Measurements from ENCODE around the gene FOXE3. TPM values are rescaled to one million over a fixed set of nuclear protein-coding genes. Genes with fewer than 3 reads are reported as not detected.
A peak's percentile ranks its signal among the peaks of the same experiment; 100 is the strongest.

The FOXE3 gene
- total RNA-seq, 1 donor from 2014 or later = 0.27 TPM

DNA sequence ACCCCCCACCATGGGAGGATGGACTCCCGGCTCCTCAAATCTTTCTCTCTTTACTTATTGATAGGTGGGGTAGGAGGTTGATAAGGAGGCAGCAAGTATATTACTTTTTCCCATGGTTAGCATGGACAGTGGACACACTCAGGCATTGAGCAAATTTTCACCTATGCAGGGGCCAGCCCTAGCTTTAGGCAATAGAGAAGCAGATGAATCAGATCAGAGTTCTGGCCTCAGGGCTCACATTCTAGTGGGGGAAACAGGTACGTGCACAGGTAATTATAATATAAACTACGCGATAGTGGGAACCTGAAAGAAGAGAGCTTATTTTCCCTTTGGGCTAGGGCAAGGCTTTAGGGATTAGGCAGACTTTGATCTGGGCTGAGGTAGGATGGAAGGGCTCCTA lies 13.5 kb upstream of the FOXE3 start:
- intact Hi-C loops (cut with DNase I) = no loop called here
- no peak for DNase-seq (ENCODE audit: low spot score)
- no peak for ATAC-seq

DNA sequence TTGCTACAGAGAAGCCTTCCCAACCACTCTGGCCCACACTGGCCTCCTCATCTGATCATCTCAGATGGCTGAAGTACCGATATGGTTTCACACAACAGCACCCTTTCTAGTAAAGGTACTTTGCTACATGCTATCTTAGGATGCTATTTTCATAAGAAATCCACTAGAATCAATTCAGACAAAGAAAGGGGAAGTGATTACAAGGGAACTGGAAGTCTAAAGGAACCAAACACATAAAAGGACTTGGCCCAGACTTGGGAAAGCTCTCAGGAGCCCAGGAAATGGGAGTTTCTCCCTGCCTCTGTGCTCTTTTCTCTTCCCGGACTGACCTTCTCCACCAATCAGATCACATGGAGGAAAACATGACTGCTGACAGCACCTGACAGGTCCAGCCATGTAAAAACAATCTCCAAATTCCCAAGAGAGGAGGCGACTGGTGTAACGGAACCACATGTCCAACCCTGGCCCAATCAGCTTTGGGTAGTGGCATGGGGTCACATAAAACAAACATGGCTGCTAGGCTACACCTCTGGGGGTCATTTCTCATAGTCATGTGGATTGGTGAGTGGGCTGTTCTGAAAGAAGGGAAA lies 12.7 kb upstream of the FOXE3 start:
- DNase-seq (ENCODE audit: low spot score) = no peak

DNA sequence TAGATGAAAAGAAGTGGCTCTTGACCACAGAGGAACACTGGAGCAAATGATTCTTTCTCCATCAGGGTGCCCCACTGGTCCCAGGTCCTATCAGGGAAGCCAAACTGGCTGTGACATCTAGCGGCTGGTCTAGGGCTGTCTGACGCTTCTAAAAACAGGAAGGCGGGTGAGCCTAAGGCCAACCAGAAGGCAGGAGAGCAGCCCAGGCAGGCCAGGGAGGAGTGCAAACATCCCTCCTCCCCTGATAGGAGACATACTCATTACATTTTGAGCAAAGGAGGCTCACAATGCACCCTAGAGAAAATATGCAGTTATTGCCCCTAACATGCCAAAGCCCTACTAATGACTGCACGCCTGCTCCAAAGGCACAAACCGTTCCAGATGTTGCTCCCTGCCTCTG lies 10.4 kb upstream of the FOXE3 start:
- no peak for DNase-seq (ENCODE audit: low spot score)
- peak; percentile 83 for ATAC-seq

More for the DNA sequence above, 12.7 kb upstream of the FOXE3 start:
- no peak for ATAC-seq
- intact Hi-C loops (cut with DNase I) = no loop called here

DNA sequence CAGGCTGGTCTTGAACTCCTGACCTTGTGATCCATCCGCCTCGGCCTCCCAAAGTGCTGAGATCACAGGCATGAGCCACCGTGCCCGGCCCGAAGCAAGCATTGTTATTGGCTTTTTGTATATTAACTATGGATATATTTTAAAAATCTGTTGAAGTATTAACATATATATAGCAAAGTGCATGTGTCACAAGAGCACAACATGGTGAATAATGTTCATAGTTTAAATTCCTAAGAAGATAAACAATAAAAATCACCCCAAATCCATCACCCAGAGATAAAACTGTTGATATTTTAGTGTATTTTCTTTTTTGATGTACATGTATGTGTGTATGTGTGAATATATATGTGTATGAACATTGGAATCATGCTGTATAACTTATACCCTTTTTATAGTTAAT lies 9.1 kb upstream of the FOXE3 start:
- DNase-seq (ENCODE audit: low spot score) (no peak), ATAC-seq (no peak)
- intact Hi-C loops (cut with DNase I) = no loop called here

More for the DNA sequence above, 10.4 kb upstream of the FOXE3 start:
- intact Hi-C loops (cut with DNase I) = no loop called here

- DNase-seq (ENCODE audit: low spot score) = no peak
- no peak for ATAC-seq
- intact Hi-C loops (cut with DNase I) = no loop called here
Measured at GRCh38 chr1:47407481-47407880, 8.6 kb upstream of the FOXE3 start.

- peak; percentile 74 for ATAC-seq
- no peak for DNase-seq (ENCODE audit: low spot score)
- intact Hi-C loops (cut with DNase I) = no loop called here
Measured at GRCh38 chr1:47409311-47410067, 6.6 kb upstream of the FOXE3 start.

DNA sequence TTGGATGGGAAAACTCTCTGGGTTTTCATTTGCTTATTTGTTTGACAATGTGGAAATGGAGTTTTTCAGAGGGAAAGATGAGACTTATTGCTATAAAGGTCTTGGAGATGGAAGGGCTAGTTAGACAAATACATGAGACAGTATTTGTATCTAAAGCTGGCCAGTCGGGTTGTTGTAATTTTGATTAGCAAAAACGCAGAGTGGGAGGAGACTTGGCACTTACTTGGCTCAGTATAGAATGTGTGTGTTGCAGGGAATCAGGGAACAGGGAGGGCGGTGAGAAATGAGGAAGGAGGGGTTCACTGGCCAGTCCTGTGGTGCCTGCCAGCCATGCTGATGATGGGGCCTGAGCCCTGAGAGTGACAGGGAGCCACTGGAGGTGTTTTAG lies 6.0 kb upstream of the FOXE3 start:
- intact Hi-C loops (cut with DNase I) = no loop called here
- DNase-seq (ENCODE audit: low spot score) (no peak), ATAC-seq (no peak)

DNA sequence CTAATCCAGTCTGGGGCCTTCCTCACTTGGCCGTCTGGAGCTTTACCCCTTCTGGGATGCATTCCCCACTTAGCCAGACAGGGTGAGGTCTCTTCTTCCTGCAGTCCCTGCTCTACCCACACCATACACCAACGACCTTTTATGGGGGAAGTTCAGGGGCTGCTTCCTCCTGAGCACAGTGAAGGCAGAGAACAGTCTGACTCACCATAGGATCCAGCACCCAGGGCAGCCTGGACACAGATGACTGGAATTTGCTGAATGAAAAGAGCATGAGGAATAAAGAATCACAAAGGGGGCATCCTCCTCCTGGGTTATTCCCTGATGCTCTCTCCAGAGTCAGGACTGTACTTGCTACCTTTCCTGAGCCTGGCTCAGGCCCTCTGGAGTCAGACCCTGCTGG lies 4.6 kb upstream of the FOXE3 start:
- DNase-seq (ENCODE audit: low spot score) (no peak), ATAC-seq (no peak)
- intact Hi-C loops (cut with DNase I) = no loop called here

DNA sequence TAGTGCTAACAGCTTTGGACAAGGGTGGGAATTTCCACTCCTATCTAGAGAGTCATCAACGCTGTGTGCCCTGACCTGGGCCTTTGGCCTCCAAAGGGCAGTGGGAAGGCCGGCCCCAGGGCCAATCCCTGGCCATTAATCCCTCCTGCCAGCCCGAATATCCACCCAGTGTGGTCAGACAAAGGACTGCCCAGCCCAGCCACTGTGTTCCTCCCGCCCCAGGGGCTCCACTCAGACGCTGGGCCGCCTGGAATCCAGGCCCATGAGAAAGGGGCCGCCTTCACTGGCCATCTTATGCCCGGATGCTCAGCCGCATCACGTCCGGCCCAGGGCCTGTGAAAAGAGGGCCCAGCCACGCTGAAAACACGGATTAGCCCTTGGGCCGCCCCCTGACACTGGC lies 3.6 kb upstream of the FOXE3 start:
- no peak for ATAC-seq
- DNase-seq (ENCODE audit: low spot score) = no peak
- intact Hi-C loops (cut with DNase I) = no loop called here

DNA sequence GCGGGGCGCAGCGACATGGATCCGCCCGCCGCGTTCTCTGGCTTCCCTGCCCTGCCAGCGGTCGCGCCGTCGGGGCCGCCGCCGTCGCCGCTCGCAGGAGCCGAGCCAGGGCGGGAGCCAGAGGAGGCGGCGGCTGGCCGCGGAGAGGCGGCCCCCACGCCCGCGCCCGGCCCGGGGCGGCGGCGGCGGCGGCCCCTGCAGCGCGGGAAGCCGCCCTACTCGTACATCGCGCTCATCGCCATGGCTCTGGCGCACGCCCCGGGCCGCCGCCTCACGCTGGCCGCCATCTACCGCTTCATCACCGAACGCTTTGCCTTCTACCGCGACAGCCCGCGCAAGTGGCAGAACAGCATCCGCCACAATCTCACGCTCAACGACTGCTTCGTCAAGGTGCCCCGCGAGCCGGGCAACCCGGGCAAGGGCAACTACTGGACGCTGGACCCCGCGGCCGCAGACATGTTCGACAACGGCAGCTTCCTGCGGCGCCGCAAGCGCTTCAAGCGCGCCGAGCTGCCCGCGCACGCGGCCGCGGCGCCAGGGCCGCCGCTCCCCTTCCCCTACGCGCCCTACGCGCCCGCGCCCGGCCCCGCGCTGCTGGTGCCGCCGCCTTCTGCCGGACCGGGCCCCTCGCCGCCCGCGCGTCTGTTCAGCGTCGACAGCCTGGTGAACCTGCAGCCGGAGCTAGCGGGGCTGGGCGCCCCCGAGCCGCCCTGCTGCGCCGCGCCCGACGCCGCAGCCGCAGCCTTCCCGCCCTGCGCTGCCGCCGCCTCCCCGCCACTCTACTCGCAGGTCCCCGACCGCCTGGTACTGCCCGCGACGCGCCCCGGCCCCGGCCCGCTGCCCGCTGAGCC lies 459 bp downstream of the FOXE3 start:
- ATAC-seq (no peak), DNase-seq (ENCODE audit: low spot score) (no peak)
- intact Hi-C loops (cut with DNase I) = no loop called here

- ATAC-seq = no peak
- no peak for DNase-seq (ENCODE audit: low spot score)
- intact Hi-C loops (cut with DNase I) = no loop called here
Measured at GRCh38 chr1:47417170-47418044, 1.3 kb downstream of the FOXE3 start.

GRCh38 chr1:47418122-47418521 lies 2.0 kb downstream of the FOXE3 start:
- ATAC-seq (no peak), DNase-seq (ENCODE audit: low spot score) (no peak)
- intact Hi-C loops (cut with DNase I) = no loop called here

DNA sequence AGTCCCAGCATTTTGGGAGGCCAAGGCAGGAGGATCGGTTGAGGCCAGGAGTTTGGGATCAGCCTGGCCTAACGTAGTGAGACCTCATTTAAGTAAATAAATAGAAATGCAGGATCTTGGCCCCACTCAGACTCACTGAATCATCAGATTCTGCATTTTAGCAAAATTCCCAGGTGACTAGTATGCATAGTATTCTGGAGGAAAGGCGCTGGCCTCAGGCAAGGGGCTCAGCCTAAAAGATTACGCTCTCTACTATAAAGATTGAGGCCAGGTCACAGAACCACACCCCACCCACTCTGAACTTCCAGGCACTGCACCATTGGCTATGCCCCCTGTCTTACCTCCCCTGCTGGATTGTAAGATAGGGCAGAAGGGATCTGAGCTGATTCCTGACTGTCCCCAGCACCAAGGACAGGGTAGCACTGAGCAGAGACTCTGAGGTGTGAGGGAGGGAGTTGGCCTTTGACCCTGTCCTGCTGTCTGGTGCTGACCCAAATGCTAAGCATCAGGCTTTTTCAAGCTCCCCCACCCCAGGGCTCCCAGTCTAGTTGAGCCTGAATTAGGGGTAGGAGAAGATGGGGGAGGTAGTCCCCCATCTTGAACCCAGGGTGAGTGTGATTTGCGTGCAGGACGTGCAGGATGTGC lies 2.7 kb downstream of the FOXE3 start:
- ATAC-seq = no peak
- intact Hi-C loops (cut with DNase I) = no loop called here
- DNase-seq (ENCODE audit: low spot score) = no peak

GRCh38 chr1:47420547-47420946 lies 4.5 kb downstream of the FOXE3 start:
- intact Hi-C loops (cut with DNase I) = no loop called here
- ATAC-seq (no peak), DNase-seq (ENCODE audit: low spot score) (no peak)

GRCh38 chr1:47423872-47424271 lies 7.8 kb downstream of the FOXE3 start:
- intact Hi-C loops (cut with DNase I) = no loop called here
- ATAC-seq (no peak), DNase-seq (ENCODE audit: low spot score) (no peak)

- intact Hi-C loops (cut with DNase I) = no loop called here
- ATAC-seq (peak; percentile 62), DNase-seq (ENCODE audit: low spot score) (no peak)
Measured at GRCh38 chr1:47424336-47424982, 8.4 kb downstream of the FOXE3 start.

DNA sequence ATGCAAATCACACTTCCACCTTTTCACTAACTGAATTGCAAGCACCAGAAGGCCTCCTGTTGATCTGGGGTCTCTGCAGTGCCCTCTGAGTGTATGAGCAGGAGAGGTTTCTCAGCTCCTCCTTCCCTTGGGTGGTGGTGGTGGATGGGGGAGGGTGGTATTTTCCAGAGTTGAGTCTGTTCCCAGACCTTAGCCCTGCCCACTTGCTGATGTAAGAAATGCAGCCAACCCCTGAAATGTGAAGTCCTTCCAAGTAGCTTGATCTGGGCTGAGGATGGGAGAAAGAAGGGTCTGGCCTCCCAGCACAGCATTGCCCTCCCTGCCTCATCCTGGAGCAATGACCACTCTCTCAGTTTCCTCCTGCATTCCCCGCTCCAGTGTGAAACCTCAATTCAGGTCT lies 15.4 kb downstream of the FOXE3 start:
- ATAC-seq (peak; percentile 46), DNase-seq (ENCODE audit: low spot score) (no peak)
- intact Hi-C loops (cut with DNase I) = no loop called here

Data from sciatic nerve (tissue), 2 donors.